Measurements from ENCODE around the gene MAK.

The MAK gene

DNA sequence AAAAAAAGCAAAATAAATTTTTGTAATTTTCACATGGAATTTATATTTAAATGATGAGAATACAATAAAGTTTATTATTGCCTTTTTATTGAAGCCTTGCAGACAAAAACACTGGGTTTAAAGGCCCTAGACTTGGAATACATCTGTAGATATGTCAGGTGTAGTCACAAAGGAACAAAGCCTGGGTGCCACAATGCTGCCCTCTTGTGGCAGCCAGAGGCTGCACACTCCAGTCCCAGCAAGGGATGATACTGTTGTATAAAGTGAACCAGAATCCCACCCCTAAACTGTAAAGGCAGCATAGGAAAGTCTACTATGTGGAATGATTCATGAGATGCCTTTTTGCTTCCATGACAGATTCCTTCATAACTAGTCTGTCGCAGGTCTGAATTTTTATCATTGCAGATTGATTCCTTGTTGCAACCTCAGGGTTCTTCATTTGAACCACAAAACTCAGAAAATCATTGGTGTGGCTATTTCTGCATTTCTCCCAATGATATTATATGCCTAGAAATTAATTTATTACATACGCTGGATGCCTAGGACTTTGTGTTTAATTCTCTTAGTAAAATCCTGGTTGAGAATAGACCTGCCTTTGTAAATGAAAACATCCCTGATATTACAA is 37.0 kb downstream of the MAK start:
- H3K4me3 ChIP-seq (ENCODE audit: low read depth, low read length) = no peak overlapping the region
- in situ Hi-C loops (cut with HindIII; ENCODE audit: low sequenced_read_pairs) = no loop called here
- TF ChIP-seq, protein P1, sequence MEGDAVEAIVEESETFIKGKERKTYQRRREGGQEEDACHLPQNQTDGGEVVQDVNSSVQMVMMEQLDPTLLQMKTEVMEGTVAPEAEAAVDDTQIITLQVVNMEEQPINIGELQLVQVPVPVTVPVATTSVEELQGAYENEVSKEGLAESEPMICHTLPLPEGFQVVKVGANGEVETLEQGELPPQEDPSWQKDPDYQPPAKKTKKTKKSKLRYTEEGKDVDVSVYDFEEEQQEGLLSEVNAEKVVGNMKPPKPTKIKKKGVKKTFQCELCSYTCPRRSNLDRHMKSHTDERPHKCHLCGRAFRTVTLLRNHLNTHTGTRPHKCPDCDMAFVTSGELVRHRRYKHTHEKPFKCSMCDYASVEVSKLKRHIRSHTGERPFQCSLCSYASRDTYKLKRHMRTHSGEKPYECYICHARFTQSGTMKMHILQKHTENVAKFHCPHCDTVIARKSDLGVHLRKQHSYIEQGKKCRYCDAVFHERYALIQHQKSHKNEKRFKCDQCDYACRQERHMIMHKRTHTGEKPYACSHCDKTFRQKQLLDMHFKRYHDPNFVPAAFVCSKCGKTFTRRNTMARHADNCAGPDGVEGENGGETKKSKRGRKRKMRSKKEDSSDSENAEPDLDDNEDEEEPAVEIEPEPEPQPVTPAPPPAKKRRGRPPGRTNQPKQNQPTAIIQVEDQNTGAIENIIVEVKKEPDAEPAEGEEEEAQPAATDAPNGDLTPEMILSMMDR (IDR thresholded peaks at IDR 0.05; ENCODE audit: low read depth, low read length) = peak; percentile 100
- peak; percentile 67 for DNase-seq (ENCODE audit: low read depth, low spot score)

DNA sequence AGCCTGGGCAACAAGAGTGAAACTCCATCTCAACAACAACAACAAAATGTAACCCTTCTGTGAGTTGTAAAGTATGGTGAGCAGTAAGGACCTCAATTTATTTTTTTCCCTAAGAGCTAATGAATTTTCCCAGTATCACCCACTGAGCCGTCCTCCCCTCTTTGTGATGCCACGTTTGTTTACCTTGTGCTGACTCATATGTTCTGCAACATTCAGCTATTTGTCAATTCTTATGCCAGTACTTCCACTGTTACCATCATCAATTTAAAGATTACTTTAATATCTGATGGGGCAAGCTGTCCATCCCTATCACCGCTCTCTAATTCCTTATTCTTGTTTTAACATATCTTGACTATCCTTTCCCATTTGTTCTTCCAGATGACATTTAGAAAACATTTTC is 37.5 kb downstream of the MAK start:
- in situ Hi-C loops (cut with HindIII; ENCODE audit: low sequenced_read_pairs) = no loop called here
- H3K4me3 ChIP-seq (ENCODE audit: low read depth, low read length) = no peak overlapping the region
- TF ChIP-seq, protein P1 (IDR thresholded peaks at IDR 0.05; ENCODE audit: low read depth, low read length) = no peak
- DNase-seq (ENCODE audit: low read depth, low spot score) = no peak

DNA sequence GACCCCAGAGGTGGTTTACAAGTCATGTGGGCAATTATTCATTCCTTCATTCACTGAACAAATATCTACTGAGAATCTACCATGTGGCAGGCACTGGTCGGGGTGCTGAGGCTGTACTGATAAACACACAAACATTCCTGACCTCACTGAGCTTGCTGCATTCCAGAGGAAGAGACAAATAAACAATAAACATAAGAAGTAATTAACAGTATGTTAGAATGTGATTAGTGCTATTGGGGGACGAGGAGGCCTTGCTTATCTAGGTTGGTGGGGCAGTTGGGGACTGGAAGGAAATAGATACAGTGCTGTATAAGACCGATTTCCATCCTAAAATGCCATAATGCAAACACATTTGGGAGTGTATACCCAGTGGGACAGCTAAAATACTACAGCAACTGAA is 44.1 kb downstream of the MAK start:
- no peak for DNase-seq (ENCODE audit: low read depth, low spot score)
- TF ChIP-seq, protein P1 (IDR thresholded peaks at IDR 0.05; ENCODE audit: low read depth, low read length) = no peak
- in situ Hi-C loops (cut with HindIII; ENCODE audit: low sequenced_read_pairs) = no loop called here
- H3K4me3 ChIP-seq (ENCODE audit: low read depth, low read length) = no peak overlapping the region

- TF ChIP-seq, protein P1 (IDR thresholded peaks at IDR 0.05; ENCODE audit: low read depth, low read length) = no peak
- H3K4me3 ChIP-seq (ENCODE audit: low read depth, low read length) = no peak overlapping the region
- DNase-seq (ENCODE audit: low read depth, low spot score) = no peak
- in situ Hi-C loops (cut with HindIII; ENCODE audit: low sequenced_read_pairs) = no loop called here
Measured at GRCh38 chr6:10793695-10794094, 44.6 kb downstream of the MAK start.

DNA sequence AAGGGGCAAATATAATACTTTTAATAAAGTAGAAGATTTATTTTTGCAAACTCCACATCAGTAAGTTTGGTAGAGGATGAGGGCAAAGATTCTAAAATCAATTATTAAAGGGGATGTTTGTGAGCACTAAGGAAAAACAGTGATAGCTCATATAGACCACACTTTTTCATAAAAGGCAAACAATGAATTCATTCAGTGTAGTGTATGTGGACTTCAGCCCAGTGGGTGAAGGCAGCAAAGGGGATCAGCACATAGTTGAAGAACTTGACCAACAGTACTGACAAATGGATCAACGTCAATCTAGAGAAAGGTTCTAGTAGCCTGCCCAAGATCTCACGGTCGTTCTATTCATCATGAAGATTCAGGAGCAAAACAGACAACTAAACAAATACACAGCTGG is 45.3 kb downstream of the MAK start:
- in situ Hi-C loops (cut with HindIII; ENCODE audit: low sequenced_read_pairs) = no loop called here
- no peak overlapping the region for H3K4me3 ChIP-seq (ENCODE audit: low read depth, low read length)
- no peak for DNase-seq (ENCODE audit: low read depth, low spot score)
- TF ChIP-seq, protein P1 (IDR thresholded peaks at IDR 0.05; ENCODE audit: low read depth, low read length) = no peak

DNA sequence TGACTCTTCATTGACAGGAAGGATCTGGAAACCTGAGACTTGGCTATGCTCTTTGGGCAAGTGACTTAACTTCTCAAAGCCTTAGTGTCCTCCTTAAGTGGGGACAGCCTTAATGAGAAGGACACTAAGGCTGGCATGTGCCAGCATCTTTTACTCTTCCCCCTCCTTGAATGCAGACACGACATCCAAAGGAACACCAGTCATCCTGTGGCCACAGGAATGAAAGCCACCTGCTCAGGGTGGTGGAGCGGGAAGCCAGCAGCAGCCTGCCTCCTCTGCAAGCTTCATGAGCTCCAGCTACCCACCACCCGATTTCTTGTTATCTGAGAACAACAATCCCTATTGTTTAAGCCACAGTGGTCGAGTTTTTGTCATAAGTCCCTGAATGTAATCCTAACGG is 46.2 kb downstream of the MAK start:
- no peak for DNase-seq (ENCODE audit: low read depth, low spot score)
- in situ Hi-C loops (cut with HindIII; ENCODE audit: low sequenced_read_pairs) = no loop called here
- TF ChIP-seq, protein P1 (IDR thresholded peaks at IDR 0.05; ENCODE audit: low read depth, low read length) = no peak
- H3K4me3 ChIP-seq (ENCODE audit: low read depth, low read length) = no peak overlapping the region

All from astrocyte of the spinal cord (primary cell).